Large intestine (tissue), 3 donors: ENCODE measurements around the gene SLC44A5. TPM values are rescaled to one million over a fixed set of nuclear protein-coding genes. Genes with fewer than 3 reads are reported as not detected.
"Not testable (repeated sequence)": the region's sequence is repeated elsewhere in the genome, so short reads cannot be mapped to it uniquely, and the experiment has no call there.

Experiments
- DNase-seq, 2 donors: peaks; one replicate each; pipeline versions ENCODE4 v3.0.0 to v3.0.0-alpha.2; 2013
- H3K27ac ChIP-seq: one replicate; pipeline ENCODE4 v1.5.1; 2013; ENCODE audit warnings: low read length
- H3K27me3 ChIP-seq: 2 replicates; pipeline ENCODE4 v1.6.1; 2013; ENCODE audit warnings: low read length; ENCODE audit not compliant: control insufficient read depth, insufficient read depth
- H3K36me3 ChIP-seq: 2 replicates; pipeline ENCODE4 v1.6.1; 2013; ENCODE audit warnings: low read length; ENCODE audit not compliant: control insufficient read depth, insufficient read depth
- H3K4me1 ChIP-seq: one replicate; pipeline ENCODE4 v1.6.1; 2013; ENCODE audit warnings: low read length; ENCODE audit not compliant: control insufficient read depth, insufficient read depth
- H3K4me3 ChIP-seq: one replicate; pipeline ENCODE4 v1.5.1; 2013; ENCODE audit warnings: low read length
- H3K9me3 ChIP-seq: one replicate; pipeline ENCODE4 v1.6.1; 2013; ENCODE audit warnings: mild to moderate bottlenecking, low read depth, low read length, moderate library complexity; ENCODE audit not compliant: control insufficient read depth
- WGBS: methylation state at CpG from one replicate; pipeline ENCODE4 v1.1.5; 2013; ENCODE audit warnings: low lambda C conversion rate; ENCODE audit not compliant: insufficient coverage; 5-methylcytosine and 5-hydroxymethylcytosine counted together
- polyA plus RNA-seq: library from polyadenylated mRNA; unstranded; fragments of 120-200 nt; gene quantifications from one replicate; pipeline ENCODE4 v1.2.1, GENCODE V29; 2013

Gene SLC44A5
- polyA plus RNA-seq, 1 donor = 3.7 TPM

GRCh38 chr1:75375476-75376447 lies 235.2 kb downstream of the SLC44A5 start:
- not testable (repeated sequence) for H3K27ac ChIP-seq, H3K4me1 ChIP-seq, H3K4me3 ChIP-seq, DNase-seq, H3K9me3 ChIP-seq, H3K27me3 ChIP-seq, H3K36me3 ChIP-seq
- no CpG with 5 or more reads among the region's 25 CpGs for WGBS

- no peaks in the 10 kb centered on the region for H3K27me3 ChIP-seq
- no peak overlapping the region for H3K4me3 ChIP-seq
- H3K9me3 ChIP-seq = no peaks in the 10 kb centered on the region
- H3K27ac ChIP-seq = no peak overlapping the region
- no peak for DNase-seq
- H3K36me3 ChIP-seq = no peaks in the 10 kb centered on the region
- WGBS = no CpG with 5 or more reads among the region's 5 CpGs
- H3K4me1 ChIP-seq = no peaks in the 10 kb centered on the region
Observed at GRCh38 chr1:75373542-75374159, 237.3 kb downstream of the SLC44A5 start.

GRCh38 chr1:75366595-75366994 lies 244.3 kb downstream of the SLC44A5 start:
- no CpG with 5 or more reads among the region's 1 CpG for WGBS
- no peaks in the 10 kb centered on the region for H3K36me3 ChIP-seq
- H3K27me3 ChIP-seq = no peaks in the 10 kb centered on the region
- peaks cover 9% of the 10 kb centered on the region for H3K9me3 ChIP-seq
- H3K27ac ChIP-seq = no peak overlapping the region
- no peak overlapping the region for H3K4me3 ChIP-seq
- H3K4me1 ChIP-seq = no peaks in the 10 kb centered on the region
- DNase-seq = no peak

- no peaks in the 10 kb centered on the region for H3K4me1 ChIP-seq
- DNase-seq = no peak
- H3K27ac ChIP-seq = no peak overlapping the region
- H3K27me3 ChIP-seq = no peaks in the 10 kb centered on the region
- WGBS = 80% methylated on average over 1 of the region's 2 CpGs
- no peaks in the 10 kb centered on the region for H3K36me3 ChIP-seq
- no peak overlapping the region for H3K4me3 ChIP-seq
- no peaks in the 10 kb centered on the region for H3K9me3 ChIP-seq
Observed at GRCh38 chr1:75361260-75361659, 249.7 kb downstream of the SLC44A5 start.

GRCh38 chr1:75354267-75354666 lies 256.6 kb downstream of the SLC44A5 start:
- WGBS = 84% methylated on average over 5 of the region's 6 CpGs
- not testable (repeated sequence) for DNase-seq, H3K27ac ChIP-seq

GRCh38 chr1:75353051-75353450 lies 257.9 kb downstream of the SLC44A5 start:
- Histone ChIP-seq H3K36me3 (no peaks in the 10 kb centered on the region), H3K4me3 (no peak overlapping the region), H3K4me1 (no peaks in the 10 kb centered on the region), H3K27ac (no peak overlapping the region), H3K9me3 (no peaks in the 10 kb centered on the region), H3K27me3 (no peaks in the 10 kb centered on the region)
- no peak for DNase-seq
- 20% methylated on average over 1 of the region's 2 CpGs for WGBS

More at GRCh38 chr1:75354267-75354666, 256.6 kb downstream of the SLC44A5 start:
- H3K27me3 ChIP-seq, H3K36me3 ChIP-seq, H3K4me1 ChIP-seq, H3K4me3 ChIP-seq, H3K9me3 ChIP-seq: not testable (repeated sequence)

GRCh38 chr1:75345538-75346292 lies 265.2 kb downstream of the SLC44A5 start:
- WGBS = 100% methylated on average over 1 of the region's 2 CpGs
- DNase-seq = no peak
- Histone ChIP-seq H3K9me3 (no peaks in the 10 kb centered on the region), H3K27ac (no peak overlapping the region), H3K27me3 (no peaks in the 10 kb centered on the region), H3K36me3 (no peaks in the 10 kb centered on the region), H3K4me3 (no peak overlapping the region), H3K4me1 (no peaks in the 10 kb centered on the region)

- Histone ChIP-seq H3K9me3 (no peaks in the 10 kb centered on the region), H3K4me1 (no peaks in the 10 kb centered on the region), H3K4me3 (no peak overlapping the region), H3K27ac (no peak overlapping the region), H3K27me3 (no peaks in the 10 kb centered on the region), H3K36me3 (no peaks in the 10 kb centered on the region)
- 93% methylated on average over 3 of the region's 4 CpGs for WGBS
- no peak for DNase-seq
Observed at GRCh38 chr1:75342786-75343185, 268.1 kb downstream of the SLC44A5 start.

- Histone ChIP-seq H3K36me3 (no peaks in the 10 kb centered on the region), H3K4me1 (no peaks in the 10 kb centered on the region), H3K27ac (no peak overlapping the region), H3K9me3 (no peaks in the 10 kb centered on the region), H3K27me3 (no peaks in the 10 kb centered on the region), H3K4me3 (no peak overlapping the region)
- WGBS = 87% methylated on average over 1 of the region's 3 CpGs
- no peak for DNase-seq
Observed at GRCh38 chr1:75341537-75341936, 269.4 kb downstream of the SLC44A5 start.
